IPS DF 6.9 (cell line): ENCODE data around the gene NUAK1.

Experiments used
- DNase-seq: peaks from one replicate; pipeline ENCODE4 v3.0.0-alpha.2; 2013; ENCODE audit warnings: low read depth, low spot score
- H3K27ac ChIP-seq: one replicate; pipeline ENCODE4 v1.5.1; 2013; ENCODE audit warnings: low read length, control low read depth
- H3K27me3 ChIP-seq: 2 replicates; pipeline ENCODE4 v1.6.1; 2013; ENCODE audit warnings: mild to moderate bottlenecking, low read length; ENCODE audit not compliant: control insufficient read depth, insufficient read depth
- H3K36me3 ChIP-seq: 2 replicates; pipeline ENCODE4 v1.6.1; 2013; ENCODE audit warnings: low read length; ENCODE audit not compliant: control insufficient read depth, insufficient read depth
- H3K4me1 ChIP-seq: 2 replicates; pipeline ENCODE4 v1.6.1; 2013; ENCODE audit warnings: low read length; ENCODE audit not compliant: control insufficient read depth, insufficient read depth
- H3K4me3 ChIP-seq: 2 replicates; pipeline ENCODE4 v1.5.1; 2013; ENCODE audit warnings: mild to moderate bottlenecking, low read length
- H3K9me3 ChIP-seq: 2 replicates; pipeline ENCODE4 v1.6.1; 2013; ENCODE audit warnings: low read length, inconsistent platforms; ENCODE audit not compliant: control insufficient read depth, insufficient read depth
- WGBS: extraction: QIAGEN DNeasy Blood & Tissue Kit; methylation state at CpG from one replicate; pipeline ENCODE4 v1.1.7; 2013; ENCODE audit warnings: mixed read lengths, missing lambda C conversion rate; ENCODE audit not compliant: insufficient read length, insufficient coverage; 5-methylcytosine and 5-hydroxymethylcytosine counted together

The NUAK1 gene

DNA sequence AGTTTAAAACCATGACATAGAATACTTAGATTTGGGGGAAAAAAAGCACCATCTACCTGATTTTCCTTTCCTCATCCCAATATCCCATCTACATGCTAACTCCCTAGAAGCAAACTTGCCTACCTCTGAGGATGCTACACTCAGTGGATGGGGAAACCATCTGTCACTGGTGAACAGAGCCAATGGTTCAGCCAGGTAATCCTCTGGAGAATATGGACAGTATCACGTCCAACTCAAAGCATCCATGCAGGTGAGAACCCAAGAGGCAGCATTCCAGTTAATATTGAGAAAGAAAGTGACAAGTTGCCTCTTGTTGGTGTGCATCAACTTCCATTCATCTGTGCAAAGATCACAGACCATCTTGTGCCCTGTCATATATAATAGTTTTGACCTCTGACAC, 73.2 kb downstream of the NUAK1 start:
- no peak for DNase-seq
- no peak overlapping the region for H3K27ac ChIP-seq
- WGBS: no CpG with 5 or more reads among the region's 1 CpG
- no peaks in the 10 kb centered on the region for H3K9me3 ChIP-seq
- no peaks in the 10 kb centered on the region for H3K27me3 ChIP-seq
- no peak overlapping the region for H3K4me3 ChIP-seq
- no peaks in the 10 kb centered on the region for H3K4me1 ChIP-seq
- H3K36me3 ChIP-seq: peaks cover 3% of the 10 kb centered on the region; the same call in 1 of the 2 replicates

DNA sequence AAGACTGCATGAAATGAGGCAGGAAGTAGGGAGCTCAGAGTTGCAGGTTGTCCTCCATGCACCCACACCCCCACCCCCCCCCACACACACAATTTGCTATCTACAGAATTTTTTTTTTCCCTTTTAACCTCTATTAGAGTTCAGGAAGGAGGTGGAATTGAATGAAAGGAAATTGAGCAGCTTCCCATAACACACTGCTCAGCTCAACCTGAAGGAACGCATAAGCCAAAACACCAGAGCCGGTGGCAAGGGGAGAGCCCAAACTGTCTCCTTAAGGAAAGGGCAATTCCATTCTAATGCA, 74.1 kb downstream of the NUAK1 start:
- Histone ChIP-seq H3K27me3 (no peaks in the 10 kb centered on the region), H3K9me3 (no peaks in the 10 kb centered on the region), H3K36me3 (peaks cover 3% of the 10 kb centered on the region; the same call in 1 of the 2 replicates), H3K4me3 (no peak overlapping the region), H3K27ac (no peak overlapping the region), H3K4me1 (no peaks in the 10 kb centered on the region)
- WGBS: no CpG with 5 or more reads among the region's 2 CpGs
- DNase-seq: no peak

- H3K36me3 ChIP-seq: peaks cover 3% of the 10 kb centered on the region; the same call in 1 of the 2 replicates
- H3K27me3 ChIP-seq: no peaks in the 10 kb centered on the region
- H3K27ac ChIP-seq: no peak overlapping the region
- no peak overlapping the region for H3K4me3 ChIP-seq
- no CpG with 5 or more reads among the region's 7 CpGs for WGBS
- DNase-seq: no peak
- H3K9me3 ChIP-seq: no peaks in the 10 kb centered on the region
- no peaks in the 10 kb centered on the region for H3K4me1 ChIP-seq
Observed at GRCh38 chr12:106063826-106064720, 74.7 kb downstream of the NUAK1 start.

- no peak for DNase-seq
- no CpG with 5 or more reads among the region's 5 CpGs for WGBS
- H3K27ac ChIP-seq: no peak overlapping the region
- no peak overlapping the region for H3K4me3 ChIP-seq
- H3K4me1 ChIP-seq: no peaks in the 10 kb centered on the region
- H3K27me3 ChIP-seq: no peaks in the 10 kb centered on the region
- 0 out of 2 replicates have a peak, but pooled peaks cover 3% of the 10 kb centered on the region for H3K36me3 ChIP-seq
- H3K9me3 ChIP-seq: no peaks in the 10 kb centered on the region
Observed at GRCh38 chr12:106062693-106063092, 76.1 kb downstream of the NUAK1 start.

- Histone ChIP-seq H3K27ac (no peak overlapping the region), H3K9me3 (no peaks in the 10 kb centered on the region), H3K4me1 (no peaks in the 10 kb centered on the region), H3K4me3 (no peak overlapping the region), H3K36me3 (no peaks in the 10 kb centered on the region), H3K27me3 (no peaks in the 10 kb centered on the region)
- no CpG with 5 or more reads among the region's 4 CpGs for WGBS
- no peak for DNase-seq
Observed at GRCh38 chr12:106058256-106059182, 80.2 kb downstream of the NUAK1 start.

GRCh38 chr12:106054049-106054448, 84.7 kb downstream of the NUAK1 start:
- H3K4me1 ChIP-seq: no peaks in the 10 kb centered on the region
- no peaks in the 10 kb centered on the region for H3K36me3 ChIP-seq
- DNase-seq: no peak
- H3K4me3 ChIP-seq: no peak overlapping the region
- no peaks in the 10 kb centered on the region for H3K27me3 ChIP-seq
- H3K27ac ChIP-seq: no peak overlapping the region
- no peaks in the 10 kb centered on the region for H3K9me3 ChIP-seq

DNA sequence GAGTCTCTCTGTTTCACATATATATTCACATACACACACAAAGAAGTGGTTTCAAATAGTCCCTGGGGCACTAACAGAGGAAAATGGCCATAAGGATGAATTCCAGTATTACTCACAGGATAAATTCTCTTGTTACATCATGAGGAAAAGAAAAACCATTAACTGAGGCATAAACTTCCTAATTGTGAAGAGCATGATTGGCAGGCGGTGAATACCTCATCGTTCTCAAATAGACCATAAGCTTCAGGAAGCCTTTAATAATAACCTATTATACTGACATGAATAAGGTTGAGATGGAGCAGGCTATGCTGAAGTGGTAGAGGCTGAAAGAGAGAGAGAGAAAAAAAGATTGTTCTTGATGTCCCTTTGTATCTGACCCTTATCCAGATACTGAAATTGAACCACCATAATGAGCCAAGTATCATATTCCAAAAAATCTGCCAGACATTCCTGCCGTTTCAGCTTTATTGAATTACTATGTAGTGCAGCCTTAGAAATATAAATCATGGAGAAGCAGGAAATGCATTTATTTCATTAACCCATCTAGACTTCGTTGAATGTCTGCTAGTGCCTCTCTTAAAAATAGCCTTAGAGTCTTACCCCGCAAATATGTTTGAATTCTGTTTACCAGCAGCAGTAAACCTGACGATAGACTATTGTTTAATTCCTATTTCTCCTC, 86.8 kb downstream of the NUAK1 start:
- Histone ChIP-seq H3K27ac (no peak overlapping the region), H3K4me3 (no peak overlapping the region), H3K36me3 (no peaks in the 10 kb centered on the region), H3K9me3 (no peaks in the 10 kb centered on the region), H3K4me1 (no peaks in the 10 kb centered on the region), H3K27me3 (no peaks in the 10 kb centered on the region)
- DNase-seq: no peak
- no CpG with 5 or more reads among the region's 6 CpGs for WGBS

- H3K27me3 ChIP-seq: no peaks in the 10 kb centered on the region
- H3K9me3 ChIP-seq: no peaks in the 10 kb centered on the region
- no CpG with 5 or more reads among the region's 5 CpGs for WGBS
- no peak overlapping the region for H3K4me3 ChIP-seq
- H3K27ac ChIP-seq: no peak overlapping the region
- no peaks in the 10 kb centered on the region for H3K36me3 ChIP-seq
- no peak for DNase-seq
- no peaks in the 10 kb centered on the region for H3K4me1 ChIP-seq
Observed at GRCh38 chr12:106049546-106049945, 89.2 kb downstream of the NUAK1 start.

DNA sequence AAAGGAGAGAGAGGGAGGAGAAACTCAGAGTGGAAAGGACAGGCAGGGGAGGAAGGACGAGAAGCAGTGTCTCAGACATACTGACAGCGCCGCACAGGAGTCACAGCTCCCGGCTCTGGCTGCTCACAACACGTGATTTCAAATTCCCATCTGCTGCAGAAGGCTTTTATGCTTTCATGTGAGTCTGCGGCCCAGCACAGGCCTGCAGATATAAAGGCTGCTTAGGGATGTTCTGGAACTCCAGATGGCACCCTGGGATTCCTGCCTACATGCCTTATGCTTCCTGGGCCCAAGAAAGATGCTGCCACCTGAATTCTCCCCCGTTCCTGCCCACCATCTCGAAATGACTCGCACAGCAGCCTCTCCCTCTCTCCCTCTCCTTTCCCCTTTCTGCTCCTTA, 89.6 kb downstream of the NUAK1 start:
- H3K27me3 ChIP-seq: no peaks in the 10 kb centered on the region
- no peaks in the 10 kb centered on the region for H3K4me1 ChIP-seq
- no peak for DNase-seq
- WGBS: no CpG with 5 or more reads among the region's 9 CpGs
- H3K9me3 ChIP-seq: no peaks in the 10 kb centered on the region
- no peaks in the 10 kb centered on the region for H3K36me3 ChIP-seq
- H3K4me3 ChIP-seq: no peak overlapping the region
- no peak overlapping the region for H3K27ac ChIP-seq

- no peaks in the 10 kb centered on the region for H3K27me3 ChIP-seq
- no peak overlapping the region for H3K4me3 ChIP-seq
- no peak for DNase-seq
- WGBS: no CpG with 5 or more reads among the region's 6 CpGs
- H3K9me3 ChIP-seq: no peaks in the 10 kb centered on the region
- no peaks in the 10 kb centered on the region for H3K4me1 ChIP-seq
- H3K36me3 ChIP-seq: no peaks in the 10 kb centered on the region
- H3K27ac ChIP-seq: no peak overlapping the region
Observed at GRCh38 chr12:106048676-106049075, 90.1 kb downstream of the NUAK1 start.
